IPS-18c (cell line): ENCODE measurements around the gene COPG1.

Source experiments
- H3K4me3 ChIP-seq: 2 replicates; pipeline ENCODE4 v1.7.0; 2013; ENCODE audit warnings: low read depth, mild to moderate bottlenecking, low read length, moderate library complexity; ENCODE audit not compliant: insufficient read depth
- H3K9me3 ChIP-seq: one replicate; pipeline ENCODE4 v1.6.1; 2013; ENCODE audit warnings: mild to moderate bottlenecking, low read length, moderate library complexity; ENCODE audit not compliant: control insufficient read depth, insufficient read depth

COPG1 gene

DNA sequence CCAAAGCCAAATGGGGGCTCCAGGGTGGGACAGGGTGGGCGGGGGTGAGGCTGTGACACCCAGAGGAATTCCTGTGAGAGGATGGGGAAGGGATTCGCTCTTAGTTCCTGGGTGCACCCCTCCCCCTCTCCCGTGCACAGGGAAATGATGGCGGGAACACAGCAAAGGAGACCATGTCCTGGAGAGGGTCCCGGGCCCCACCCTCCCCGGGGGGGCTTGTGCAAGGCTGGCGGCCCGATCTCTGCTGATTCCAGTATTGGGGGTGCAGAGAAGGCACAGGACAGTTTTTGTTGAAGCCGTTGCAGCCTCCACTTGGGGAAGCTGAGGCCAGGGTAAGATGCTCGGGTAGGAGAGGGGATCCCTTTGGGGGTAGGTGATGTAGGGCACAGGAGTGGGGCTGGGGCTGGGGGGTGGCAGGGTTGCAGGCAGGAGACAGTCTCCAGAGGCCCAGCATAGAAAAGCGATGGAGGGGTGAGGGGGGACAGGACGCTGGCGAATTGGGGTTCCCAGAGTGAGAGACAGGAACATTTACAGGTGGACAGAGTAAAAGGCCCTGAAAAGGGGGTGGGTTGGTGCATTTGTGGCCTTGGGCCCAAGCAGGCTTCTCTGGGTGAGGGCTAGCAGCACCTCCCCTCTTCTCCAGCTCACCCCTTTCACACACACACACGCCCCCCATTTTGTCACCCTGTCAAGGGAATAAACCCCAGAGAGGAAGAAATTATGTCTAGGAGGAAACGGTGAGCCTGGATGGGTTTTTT is 67.8 kb downstream of the COPG1 start:
- no peaks in the 10 kb centered on the region for H3K9me3 ChIP-seq
- peak overlapping the region; percentile 97 for H3K4me3 ChIP-seq

- H3K4me3 ChIP-seq, result no peak overlapping the region
- no peaks in the 10 kb centered on the region for H3K9me3 ChIP-seq
These were observed 68.4 kb downstream of the COPG1 start for GRCh38 chr3:129317848-129318247.

DNA sequence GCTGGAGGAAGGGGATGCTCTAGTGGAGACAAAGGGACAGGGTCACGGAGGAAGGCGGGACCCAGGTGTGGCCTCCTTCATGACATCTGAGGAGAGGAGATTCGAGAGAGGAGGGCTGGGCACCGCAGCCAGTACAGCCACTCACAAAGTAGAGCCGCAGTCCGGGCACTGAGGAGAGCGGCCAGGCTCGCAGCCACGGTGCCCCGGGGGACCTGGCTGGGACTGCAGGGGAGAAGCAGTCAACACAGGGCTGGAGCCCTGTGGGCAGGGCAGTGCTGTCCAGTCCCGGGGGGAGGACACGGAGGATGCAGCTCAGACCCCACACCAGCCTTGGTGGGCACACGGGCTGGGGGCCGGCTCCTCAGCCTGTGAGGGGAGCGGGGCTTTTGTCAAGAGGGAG is 69.5 kb downstream of the COPG1 start:
- Histone ChIP-seq H3K4me3 (no peak overlapping the region), H3K9me3 (no peaks in the 10 kb centered on the region)

- H3K9me3 ChIP-seq, result no peaks in the 10 kb centered on the region
- H3K4me3 ChIP-seq, result no peak overlapping the region
These were observed 70.9 kb downstream of the COPG1 start for GRCh38 chr3:129320261-129320660.

DNA sequence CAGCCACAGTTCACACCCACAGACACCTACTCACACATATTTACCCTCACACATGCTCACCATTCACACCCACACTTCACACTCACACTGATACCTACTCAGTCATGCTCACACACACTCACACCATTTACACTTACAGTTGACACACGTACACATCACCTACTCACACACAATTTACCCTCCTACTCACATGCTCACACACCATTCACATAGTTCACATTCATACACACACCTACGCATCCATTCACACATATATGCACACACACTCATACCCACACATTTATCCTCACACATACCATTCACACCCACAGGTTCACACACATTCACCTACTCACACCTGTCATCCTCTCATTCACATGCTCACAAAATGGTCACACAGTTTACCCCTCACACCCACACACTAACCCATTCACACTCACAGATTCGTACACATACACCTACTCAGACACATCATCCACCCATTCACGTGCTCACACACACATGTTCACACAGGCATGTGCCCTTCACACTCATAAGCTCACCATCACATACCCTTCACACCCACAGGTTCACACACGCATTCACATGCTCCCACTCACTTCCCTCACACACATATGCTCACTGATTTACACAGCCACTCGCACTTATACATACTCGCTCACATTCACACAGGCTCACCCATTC is 71.5 kb downstream of the COPG1 start:
- no peak overlapping the region for H3K4me3 ChIP-seq

DNA sequence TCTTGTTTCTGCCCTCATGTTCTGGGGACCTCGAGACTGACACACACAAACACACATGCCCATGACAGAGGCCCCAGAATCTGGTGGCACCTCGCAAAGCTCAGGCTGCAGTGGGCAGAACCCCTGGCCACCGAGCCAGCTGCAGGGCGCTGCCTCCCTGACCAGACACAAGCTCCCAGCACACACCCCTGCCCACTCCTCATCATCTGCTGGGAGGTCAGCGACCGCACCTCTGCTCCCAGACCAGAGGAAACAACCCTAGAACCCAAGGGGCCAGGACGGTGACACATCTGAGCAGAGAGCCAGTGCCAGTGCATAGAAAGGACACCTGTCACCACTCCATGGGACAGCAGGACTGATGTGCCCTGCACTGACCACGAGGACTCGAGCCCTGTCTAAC is 72.5 kb downstream of the COPG1 start:
- Histone ChIP-seq H3K4me3 (no peak overlapping the region), H3K9me3 (no peaks in the 10 kb centered on the region)

More for the DNA sequence above, 71.5 kb downstream of the COPG1 start:
- H3K9me3 ChIP-seq, result no peaks in the 10 kb centered on the region

DNA sequence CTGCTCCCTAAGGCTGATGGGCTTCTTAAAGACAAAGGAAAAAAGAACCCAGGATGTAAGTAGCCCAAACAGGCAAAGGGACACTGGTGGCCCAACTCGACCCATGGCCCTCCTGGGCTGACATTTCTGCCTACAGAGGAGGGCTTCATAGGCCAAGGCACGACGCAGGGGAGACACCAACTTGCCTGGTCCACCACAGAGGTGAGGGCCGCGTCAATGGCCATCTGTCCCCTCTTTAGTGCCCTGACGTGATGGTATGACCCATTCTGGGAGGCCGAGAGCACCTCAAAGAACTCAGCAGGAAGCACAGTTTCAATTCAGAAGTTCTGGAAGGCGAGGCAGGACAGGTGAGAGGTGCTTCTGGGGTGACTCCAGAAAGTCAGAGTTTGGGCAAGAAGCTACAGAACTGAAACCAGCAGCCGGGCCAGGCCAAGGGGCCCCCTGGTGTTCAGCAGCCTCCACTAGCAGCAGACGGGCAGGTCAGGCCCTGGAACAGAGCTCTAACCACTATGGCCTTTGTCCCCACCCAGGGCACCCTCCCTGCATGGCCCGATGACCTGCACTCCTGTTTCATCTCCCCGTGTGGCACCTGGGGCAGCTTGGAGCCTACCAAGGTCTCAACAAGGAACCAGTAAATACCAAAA is 74.4 kb downstream of the COPG1 start:
- Histone ChIP-seq H3K9me3 (no peaks in the 10 kb centered on the region), H3K4me3 (no peak overlapping the region)

DNA sequence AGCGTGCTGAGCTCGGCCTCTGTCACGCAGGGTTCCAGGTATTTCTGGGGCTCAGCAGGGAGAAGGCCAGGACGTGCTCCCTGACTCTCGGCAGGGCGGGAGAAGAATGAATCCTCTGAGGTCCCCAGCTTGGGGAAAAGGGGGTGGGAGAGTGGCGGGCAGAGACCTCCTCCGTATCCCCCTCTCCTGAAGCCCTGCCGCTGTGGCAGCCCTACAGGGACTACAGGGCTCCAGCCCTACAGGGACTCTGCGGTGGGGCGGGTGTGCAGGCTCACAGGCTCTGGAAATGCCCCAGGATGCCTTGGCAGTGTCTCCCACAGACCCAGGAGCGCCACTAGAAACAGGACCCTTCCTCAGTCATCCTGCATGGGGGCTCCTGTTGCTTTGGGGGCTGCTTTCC is 75.4 kb downstream of the COPG1 start:
- Histone ChIP-seq H3K9me3 (no peaks in the 10 kb centered on the region), H3K4me3 (no peak overlapping the region)

DNA sequence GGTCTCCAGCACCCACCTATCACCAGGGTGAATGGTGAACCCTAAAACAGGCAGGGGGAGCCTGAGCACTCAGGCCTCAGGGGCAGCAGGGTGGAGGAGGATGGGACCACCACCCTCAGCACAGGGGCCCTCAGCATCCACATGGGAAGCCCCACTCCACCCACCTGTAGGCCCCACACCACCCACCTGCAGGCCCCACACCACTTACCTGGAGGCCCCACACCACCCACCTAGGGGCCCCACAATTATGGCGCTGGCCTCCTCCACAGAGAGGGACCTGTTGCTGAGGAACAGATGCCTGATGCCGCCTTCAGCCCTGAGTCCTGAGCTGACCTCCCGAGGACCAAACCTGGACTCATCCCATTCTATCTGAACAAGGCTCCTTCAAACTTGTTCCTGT is 76.0 kb downstream of the COPG1 start:
- H3K9me3 ChIP-seq, result no peaks in the 10 kb centered on the region
- no peak overlapping the region for H3K4me3 ChIP-seq

- H3K9me3 ChIP-seq, result no peaks in the 10 kb centered on the region
- no peak overlapping the region for H3K4me3 ChIP-seq
These were observed 76.7 kb downstream of the COPG1 start for GRCh38 chr3:129326138-129326537.

DNA sequence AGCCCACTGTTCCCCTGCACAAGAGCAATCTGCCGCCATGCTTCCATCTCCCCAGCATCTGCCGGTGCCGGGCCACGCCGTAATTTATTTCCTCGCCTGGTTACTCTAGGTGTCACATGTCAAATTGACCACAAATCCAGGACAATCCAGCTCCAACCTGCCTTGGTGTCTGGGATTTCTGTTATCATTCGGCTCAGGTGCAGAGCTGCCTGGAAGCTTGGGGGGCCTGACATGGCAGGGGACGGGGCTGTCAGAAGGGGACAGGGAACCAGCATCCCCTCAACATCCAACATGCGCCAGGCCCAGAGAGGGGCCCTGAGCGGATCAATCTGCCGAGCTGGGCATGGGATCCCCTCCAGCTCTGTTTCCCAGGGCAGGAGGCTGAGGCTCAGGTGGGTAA is 77.2 kb downstream of the COPG1 start:
- H3K9me3 ChIP-seq, result no peaks in the 10 kb centered on the region

More for the DNA sequence above, 77.2 kb downstream of the COPG1 start:
- no peak overlapping the region for H3K4me3 ChIP-seq
